ENCODE data around the gene S100A3.

The S100A3 gene

GRCh38 chr1:153509036-153509435 is 40.0 kb downstream of the S100A3 start:
- Histone ChIP-seq H3K4me2 (ENCODE audit: low read depth, low read length, poor library complexity, severe bottlenecking) (no peak overlapping the region), H3K79me2 (ENCODE audit: insufficient read depth, low read length) (no peaks in the 10 kb centered on the region), H3K9me3 (ENCODE audit: insufficient read depth, low read length) (no peaks in the 10 kb centered on the region), H3K36me3 (ENCODE audit: low read length) (no peaks in the 10 kb centered on the region), H3F3A (ENCODE audit: insufficient read depth) (no peaks in the 10 kb centered on the region), H4K20me1 (ENCODE audit: low read depth, low read length) (no peaks in the 10 kb centered on the region), H2AFZ (ENCODE audit: low read depth, low read length, severe bottlenecking) (no peak overlapping the region), H3K9ac (ENCODE audit: low read length) (no peak overlapping the region), H3K4me3 (ENCODE audit: insufficient read depth, low read length, poor library complexity, severe bottlenecking) (no peak overlapping the region), H3K27me3 (ENCODE audit: low read length) (no peaks in the 10 kb centered on the region), H3K27ac (ENCODE audit: low read depth, low read length) (no peak overlapping the region), H3K9me2 (replicated peaks; ENCODE audit: insufficient read depth, low read length) (no peaks in the 10 kb centered on the region)
- TF ChIP-seq CTCF (IDR thresholded peaks at IDR 0.05; ENCODE audit: insufficient read depth, low read length, poor library complexity, severe bottlenecking), result no peak
- TF ChIP-seq EZH2phosphoT487 (conservative IDR thresholded peaks at IDR 0.05; ENCODE audit: low read length), result no peak

- Histone ChIP-seq H3K4me2 (ENCODE audit: low read depth, low read length, poor library complexity, severe bottlenecking) (no peak overlapping the region), H3K4me3 (ENCODE audit: insufficient read depth, low read length, poor library complexity, severe bottlenecking) (no peak overlapping the region), H2AFZ (ENCODE audit: low read depth, low read length, severe bottlenecking) (no peak overlapping the region), H3K9me3 (ENCODE audit: insufficient read depth, low read length) (no peaks in the 10 kb centered on the region), H3K9ac (ENCODE audit: low read length) (no peak overlapping the region), H3K9me2 (replicated peaks; ENCODE audit: insufficient read depth, low read length) (no peaks in the 10 kb centered on the region), H3K27me3 (ENCODE audit: low read length) (no peaks in the 10 kb centered on the region), H3F3A (ENCODE audit: insufficient read depth) (no peaks in the 10 kb centered on the region), H3K79me2 (ENCODE audit: insufficient read depth, low read length) (no peaks in the 10 kb centered on the region), H3K36me3 (ENCODE audit: low read length) (no peaks in the 10 kb centered on the region), H3K27ac (ENCODE audit: low read depth, low read length) (no peak overlapping the region), H4K20me1 (ENCODE audit: low read depth, low read length) (no peaks in the 10 kb centered on the region)
- TF ChIP-seq EZH2phosphoT487 (conservative IDR thresholded peaks at IDR 0.05; ENCODE audit: low read length) (no peak), CTCF (IDR thresholded peaks at IDR 0.05; ENCODE audit: insufficient read depth, low read length, poor library complexity, severe bottlenecking) (no peak)
These were observed 41.0 kb downstream of the S100A3 start for GRCh38 chr1:153507926-153508583.

GRCh38 chr1:153506831-153507413 is 42.1 kb downstream of the S100A3 start:
- H3K27ac ChIP-seq (ENCODE audit: low read depth, low read length), result no peak overlapping the region
- H3K36me3 ChIP-seq (ENCODE audit: low read length), result no peaks in the 10 kb centered on the region
- H3K9me3 ChIP-seq (ENCODE audit: insufficient read depth, low read length), result no peaks in the 10 kb centered on the region
- H3K4me2 ChIP-seq (ENCODE audit: low read depth, low read length, poor library complexity, severe bottlenecking), result no peak overlapping the region
- no peaks in the 10 kb centered on the region for H3K9me2 ChIP-seq (replicated peaks; ENCODE audit: insufficient read depth, low read length)
- H3K27me3 ChIP-seq (ENCODE audit: low read length), result no peaks in the 10 kb centered on the region
- H3F3A ChIP-seq (ENCODE audit: insufficient read depth), result no peaks in the 10 kb centered on the region
- no peak overlapping the region for H3K4me3 ChIP-seq (ENCODE audit: insufficient read depth, low read length, poor library complexity, severe bottlenecking)
- TF ChIP-seq CTCF (IDR thresholded peaks at IDR 0.05; ENCODE audit: insufficient read depth, low read length, poor library complexity, severe bottlenecking), result no peak
- TF ChIP-seq EZH2phosphoT487 (conservative IDR thresholded peaks at IDR 0.05; ENCODE audit: low read length), result no peak
- no peaks in the 10 kb centered on the region for H4K20me1 ChIP-seq (ENCODE audit: low read depth, low read length)
- H3K79me2 ChIP-seq (ENCODE audit: insufficient read depth, low read length), result no peaks in the 10 kb centered on the region
- no peak overlapping the region for H2AFZ ChIP-seq (ENCODE audit: low read depth, low read length, severe bottlenecking)
- H3K9ac ChIP-seq (ENCODE audit: low read length), result no peak overlapping the region

All from SU-DHL-6 (cell line).